ENCODE measurements around the gene AGFG2.

Gene AGFG2

DNA sequence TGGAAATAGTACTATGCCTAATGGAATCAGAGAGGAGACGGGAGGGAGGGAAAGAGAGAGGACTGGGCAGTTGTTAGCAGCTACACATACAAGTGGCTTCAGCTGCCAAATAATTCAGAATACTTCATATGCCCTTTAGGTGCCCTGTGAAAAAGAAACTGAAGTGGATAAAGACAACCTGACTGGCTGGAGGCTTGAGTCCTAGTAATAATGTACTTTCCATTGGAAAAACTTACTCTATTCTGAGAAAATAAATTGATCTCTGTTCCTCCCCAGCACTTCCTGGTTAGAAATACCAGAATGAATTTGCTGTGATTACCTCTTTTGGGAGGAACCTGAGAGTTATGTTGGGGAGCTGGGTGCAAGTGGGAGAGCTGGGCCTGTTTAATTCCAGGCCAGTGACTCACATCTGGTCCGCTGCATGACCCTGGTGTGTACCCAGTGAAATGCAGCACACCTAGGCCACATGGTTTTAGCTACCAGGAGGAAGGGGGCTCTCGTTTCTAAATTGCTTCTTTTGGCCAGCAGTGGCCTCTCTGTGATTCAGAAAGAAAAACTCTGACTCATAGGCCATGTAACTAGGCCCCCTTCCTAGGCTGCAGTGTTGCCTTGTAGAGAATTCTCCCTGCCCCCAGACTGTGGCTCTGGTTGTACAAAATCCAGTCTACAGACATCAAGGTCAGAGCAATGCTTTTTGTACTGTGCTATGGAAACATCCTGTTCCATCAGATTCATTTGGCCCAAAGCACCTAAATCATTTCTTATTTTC, 6.5 kb downstream of the AGFG2 start (continued):
- TF ChIP-seq, protein P1, sequence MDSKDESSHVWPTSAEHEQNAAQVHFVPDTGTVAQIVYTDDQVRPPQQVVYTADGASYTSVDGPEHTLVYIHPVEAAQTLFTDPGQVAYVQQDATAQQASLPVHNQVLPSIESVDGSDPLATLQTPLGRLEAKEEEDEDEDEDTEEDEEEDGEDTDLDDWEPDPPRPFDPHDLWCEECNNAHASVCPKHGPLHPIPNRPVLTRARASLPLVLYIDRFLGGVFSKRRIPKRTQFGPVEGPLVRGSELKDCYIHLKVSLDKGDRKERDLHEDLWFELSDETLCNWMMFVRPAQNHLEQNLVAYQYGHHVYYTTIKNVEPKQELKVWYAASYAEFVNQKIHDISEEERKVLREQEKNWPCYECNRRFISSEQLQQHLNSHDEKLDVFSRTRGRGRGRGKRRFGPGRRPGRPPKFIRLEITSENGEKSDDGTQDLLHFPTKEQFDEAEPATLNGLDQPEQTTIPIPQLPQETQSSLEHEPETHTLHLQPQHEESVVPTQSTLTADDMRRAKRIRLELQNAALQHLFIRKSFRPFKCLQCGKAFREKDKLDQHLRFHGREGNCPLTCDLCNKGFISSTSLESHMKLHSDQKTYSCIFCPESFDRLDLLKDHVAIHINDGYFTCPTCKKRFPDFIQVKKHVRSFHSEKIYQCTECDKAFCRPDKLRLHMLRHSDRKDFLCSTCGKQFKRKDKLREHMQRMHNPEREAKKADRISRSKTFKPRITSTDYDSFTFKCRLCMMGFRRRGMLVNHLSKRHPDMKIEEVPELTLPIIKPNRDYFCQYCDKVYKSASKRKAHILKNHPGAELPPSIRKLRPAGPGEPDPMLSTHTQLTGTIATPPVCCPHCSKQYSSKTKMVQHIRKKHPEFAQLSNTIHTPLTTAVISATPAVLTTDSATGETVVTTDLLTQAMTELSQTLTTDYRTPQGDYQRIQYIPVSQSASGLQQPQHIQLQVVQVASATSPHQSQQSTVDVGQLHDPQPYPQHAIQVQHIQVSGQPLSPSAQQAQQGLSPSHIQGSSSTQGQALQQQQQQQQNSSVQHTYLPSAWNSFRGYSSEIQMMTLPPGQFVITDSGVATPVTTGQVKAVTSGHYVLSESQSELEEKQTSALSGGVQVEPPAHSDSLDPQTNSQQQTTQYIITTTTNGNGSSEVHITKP (tag by site-specific recombination; IDR thresholded peaks at IDR 0.05) = peak; percentile 36
- TF ChIP-seq ZNF23 (tag by site-specific recombination; IDR thresholded peaks at IDR 0.05; ENCODE audit: borderline replicate concordance) (no peak), ZBTB17 (tag by site-specific recombination; IDR thresholded peaks at IDR 0.05) (peak; percentile 65), RBAK (tag by site-specific recombination; IDR thresholded peaks at IDR 0.05) (no peak), ZBTB8A (tag by site-specific recombination; IDR thresholded peaks at IDR 0.05) (no peak), ZNF335 (tag by site-specific recombination; conservative IDR thresholded peaks at IDR 0.05) (peak; percentile 45), KLF7 (tag by site-specific recombination; IDR thresholded peaks at IDR 0.05; ENCODE audit: borderline replicate concordance) (no peak), ZNF549 (tag by site-specific recombination; IDR thresholded peaks at IDR 0.05) (no peak), ZNF658 (tag by site-specific recombination; IDR thresholded peaks at IDR 0.05) (no peak), EGR2 (tag by site-specific recombination; IDR thresholded peaks at IDR 0.05; ENCODE audit: low read depth) (no peak), ZNF292 (tag by site-specific recombination; IDR thresholded peaks at IDR 0.05; ENCODE audit: borderline replicate concordance, low read depth) (no peak), SETDB1 (IDR thresholded peaks at IDR 0.05; ENCODE audit: insufficient read length, low read length) (no peak), ZNF366 (tag by site-specific recombination; conservative IDR thresholded peaks at IDR 0.05) (peak; percentile 33; the same call in 1 of the 2 replicates), ZNF184 (tag by site-specific recombination; IDR thresholded peaks at IDR 0.05) (no peak), PATZ1 (tag by site-specific recombination; IDR thresholded peaks at IDR 0.05) (peak; percentile 86), BCL11A (tag by site-specific recombination; IDR thresholded peaks at IDR 0.05; ENCODE audit: low read depth) (0 out of 2 replicates have a peak, but pooled peaks have one; percentile 34), ZNF660 (tag by site-specific recombination; IDR thresholded peaks at IDR 0.05) (peak; percentile 76; the same call in 1 of the 2 replicates), ZNF112 (tag by site-specific recombination; IDR thresholded peaks at IDR 0.05) (no peak), PRDM1 (tag by site-specific recombination; IDR thresholded peaks at IDR 0.05) (peak; percentile 66), ZNF488 (tag by site-specific recombination; IDR thresholded peaks at IDR 0.05) (no peak), ZNF354C (tag by site-specific recombination; IDR thresholded peaks at IDR 0.05; ENCODE audit: borderline replicate concordance, low read depth) (no peak), ZNF175 (tag by site-specific recombination; IDR thresholded peaks at IDR 0.05) (no peak), ZFP3 (tag by site-specific recombination; IDR thresholded peaks at IDR 0.05; ENCODE audit: low read depth) (no peak), ZNF560 (tag by site-specific recombination; IDR thresholded peaks at IDR 0.05; ENCODE audit: borderline replicate concordance) (no peak)
- TF ChIP-seq, protein P2, sequence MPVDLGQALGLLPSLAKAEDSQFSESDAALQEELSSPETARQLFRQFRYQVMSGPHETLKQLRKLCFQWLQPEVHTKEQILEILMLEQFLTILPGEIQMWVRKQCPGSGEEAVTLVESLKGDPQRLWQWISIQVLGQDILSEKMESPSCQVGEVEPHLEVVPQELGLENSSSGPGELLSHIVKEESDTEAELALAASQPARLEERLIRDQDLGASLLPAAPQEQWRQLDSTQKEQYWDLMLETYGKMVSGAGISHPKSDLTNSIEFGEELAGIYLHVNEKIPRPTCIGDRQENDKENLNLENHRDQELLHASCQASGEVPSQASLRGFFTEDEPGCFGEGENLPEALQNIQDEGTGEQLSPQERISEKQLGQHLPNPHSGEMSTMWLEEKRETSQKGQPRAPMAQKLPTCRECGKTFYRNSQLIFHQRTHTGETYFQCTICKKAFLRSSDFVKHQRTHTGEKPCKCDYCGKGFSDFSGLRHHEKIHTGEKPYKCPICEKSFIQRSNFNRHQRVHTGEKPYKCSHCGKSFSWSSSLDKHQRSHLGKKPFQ (tag by site-specific recombination; IDR thresholded peaks at IDR 0.05) = 0 out of 2 replicates have a peak, but pooled peaks have one; percentile 60
- TF ChIP-seq, protein P3, sequence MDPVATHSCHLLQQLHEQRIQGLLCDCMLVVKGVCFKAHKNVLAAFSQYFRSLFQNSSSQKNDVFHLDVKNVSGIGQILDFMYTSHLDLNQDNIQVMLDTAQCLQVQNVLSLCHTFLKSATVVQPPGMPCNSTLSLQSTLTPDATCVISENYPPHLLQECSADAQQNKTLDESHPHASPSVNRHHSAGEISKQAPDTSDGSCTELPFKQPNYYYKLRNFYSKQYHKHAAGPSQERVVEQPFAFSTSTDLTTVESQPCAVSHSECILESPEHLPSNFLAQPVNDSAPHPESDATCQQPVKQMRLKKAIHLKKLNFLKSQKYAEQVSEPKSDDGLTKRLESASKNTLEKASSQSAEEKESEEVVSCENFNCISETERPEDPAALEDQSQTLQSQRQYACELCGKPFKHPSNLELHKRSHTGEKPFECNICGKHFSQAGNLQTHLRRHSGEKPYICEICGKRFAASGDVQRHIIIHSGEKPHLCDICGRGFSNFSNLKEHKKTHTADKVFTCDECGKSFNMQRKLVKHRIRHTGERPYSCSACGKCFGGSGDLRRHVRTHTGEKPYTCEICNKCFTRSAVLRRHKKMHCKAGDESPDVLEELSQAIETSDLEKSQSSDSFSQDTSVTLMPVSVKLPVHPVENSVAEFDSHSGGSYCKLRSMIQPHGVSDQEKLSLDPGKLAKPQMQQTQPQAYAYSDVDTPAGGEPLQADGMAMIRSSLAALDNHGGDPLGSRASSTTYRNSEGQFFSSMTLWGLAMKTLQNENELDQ (tag by site-specific recombination; IDR thresholded peaks at IDR 0.05; ENCODE audit: low read depth) = no peak
- TF ChIP-seq, protein P4, sequence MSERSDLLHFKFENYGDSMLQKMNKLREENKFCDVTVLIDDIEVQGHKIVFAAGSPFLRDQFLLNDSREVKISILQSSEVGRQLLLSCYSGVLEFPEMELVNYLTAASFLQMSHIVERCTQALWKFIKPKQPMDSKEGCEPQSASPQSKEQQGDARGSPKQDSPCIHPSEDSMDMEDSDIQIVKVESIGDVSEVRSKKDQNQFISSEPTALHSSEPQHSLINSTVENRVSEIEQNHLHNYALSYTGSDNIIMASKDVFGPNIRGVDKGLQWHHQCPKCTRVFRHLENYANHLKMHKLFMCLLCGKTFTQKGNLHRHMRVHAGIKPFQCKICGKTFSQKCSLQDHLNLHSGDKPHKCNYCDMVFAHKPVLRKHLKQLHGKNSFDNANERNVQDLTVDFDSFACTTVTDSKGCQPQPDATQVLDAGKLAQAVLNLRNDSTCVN (tag by site-specific recombination; optimal IDR thresholded peaks at IDR 0.05) = no peak
